ENCODE measurements around the gene SYNE2.

The SYNE2 gene

GRCh38 chr14:64248689-64249088 lies 395.9 kb downstream of the SYNE2 start:
- DNase-seq (ENCODE audit: low read depth) = no peak

- DNase-seq (ENCODE audit: low read depth) = no peak
Measured at GRCh38 chr14:64249363-64249762, 396.6 kb downstream of the SYNE2 start.

- peak; percentile 72 for DNase-seq (ENCODE audit: low read depth)
Measured at GRCh38 chr14:64253672-64254071, 400.9 kb downstream of the SYNE2 start.

GRCh38 chr14:64255756-64256155 lies 403.0 kb downstream of the SYNE2 start:
- no peak for DNase-seq (ENCODE audit: low read depth)

GRCh38 chr14:64260418-64260817 lies 407.6 kb downstream of the SYNE2 start:
- DNase-seq (ENCODE audit: low read depth) = no peak

GRCh38 chr14:64265222-64265621 lies 412.4 kb downstream of the SYNE2 start:
- DNase-seq (ENCODE audit: low read depth) = no peak

- DNase-seq (ENCODE audit: low read depth) = peak; percentile 73
Measured at GRCh38 chr14:64266239-64266638, 413.4 kb downstream of the SYNE2 start.

- DNase-seq (ENCODE audit: low read depth) = no peak
Measured at GRCh38 chr14:64272019-64272418, 419.2 kb downstream of the SYNE2 start.
